NCI-H1092 treated with DMSO at 0.1 percent for 48 hours (cell line): ENCODE data around the gene PODXL2.

ENCODE experiments used
- DNase-seq: peaks from one replicate; lab custom pipeline; 2025; lab: John Stamatoyannopoulos, UW

PODXL2 gene, protein sequence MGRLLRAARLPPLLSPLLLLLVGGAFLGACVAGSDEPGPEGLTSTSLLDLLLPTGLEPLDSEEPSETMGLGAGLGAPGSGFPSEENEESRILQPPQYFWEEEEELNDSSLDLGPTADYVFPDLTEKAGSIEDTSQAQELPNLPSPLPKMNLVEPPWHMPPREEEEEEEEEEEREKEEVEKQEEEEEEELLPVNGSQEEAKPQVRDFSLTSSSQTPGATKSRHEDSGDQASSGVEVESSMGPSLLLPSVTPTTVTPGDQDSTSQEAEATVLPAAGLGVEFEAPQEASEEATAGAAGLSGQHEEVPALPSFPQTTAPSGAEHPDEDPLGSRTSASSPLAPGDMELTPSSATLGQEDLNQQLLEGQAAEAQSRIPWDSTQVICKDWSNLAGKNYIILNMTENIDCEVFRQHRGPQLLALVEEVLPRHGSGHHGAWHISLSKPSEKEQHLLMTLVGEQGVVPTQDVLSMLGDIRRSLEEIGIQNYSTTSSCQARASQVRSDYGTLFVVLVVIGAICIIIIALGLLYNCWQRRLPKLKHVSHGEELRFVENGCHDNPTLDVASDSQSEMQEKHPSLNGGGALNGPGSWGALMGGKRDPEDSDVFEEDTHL

DNA sequence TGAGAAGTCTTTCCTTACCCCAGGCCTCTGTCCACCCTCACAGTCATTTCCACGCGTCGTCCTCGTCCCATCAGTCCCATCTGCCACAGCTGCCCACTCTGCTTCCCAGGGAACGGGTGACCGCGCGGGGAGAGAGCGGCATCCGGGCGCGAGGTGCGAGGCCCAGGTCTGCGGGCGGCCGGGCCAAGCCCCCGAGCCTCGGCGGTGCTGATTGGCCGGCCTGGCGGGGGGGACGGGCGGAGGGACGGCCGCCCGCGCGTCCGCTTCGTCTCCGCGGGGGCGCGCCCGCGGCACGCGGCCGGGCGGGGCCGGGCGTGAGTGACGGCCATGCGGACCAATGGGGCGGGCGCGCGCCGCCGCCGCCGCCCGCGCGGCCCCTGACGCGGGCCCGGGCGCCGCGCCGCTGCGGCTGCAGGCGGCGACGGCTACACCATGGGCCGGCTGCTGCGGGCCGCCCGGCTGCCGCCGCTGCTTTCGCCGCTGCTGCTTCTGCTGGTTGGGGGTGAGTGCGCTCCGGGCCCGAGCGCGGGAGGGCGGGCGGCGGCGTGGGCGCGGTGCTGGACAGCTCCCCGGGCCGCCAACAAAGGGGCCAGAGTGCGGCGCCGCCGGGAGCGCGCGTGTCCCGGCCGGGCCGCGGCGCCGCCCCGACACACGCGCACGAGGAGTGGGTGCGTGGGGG lies at the start of gene PODXL2:
TSS of gene PODXL2 (plus strand) at position 398 of the 679 bp plus-strand sequence. CDS start at position 433, 35 bp downstream.
- peak; percentile 59 for DNase-seq

DNA sequence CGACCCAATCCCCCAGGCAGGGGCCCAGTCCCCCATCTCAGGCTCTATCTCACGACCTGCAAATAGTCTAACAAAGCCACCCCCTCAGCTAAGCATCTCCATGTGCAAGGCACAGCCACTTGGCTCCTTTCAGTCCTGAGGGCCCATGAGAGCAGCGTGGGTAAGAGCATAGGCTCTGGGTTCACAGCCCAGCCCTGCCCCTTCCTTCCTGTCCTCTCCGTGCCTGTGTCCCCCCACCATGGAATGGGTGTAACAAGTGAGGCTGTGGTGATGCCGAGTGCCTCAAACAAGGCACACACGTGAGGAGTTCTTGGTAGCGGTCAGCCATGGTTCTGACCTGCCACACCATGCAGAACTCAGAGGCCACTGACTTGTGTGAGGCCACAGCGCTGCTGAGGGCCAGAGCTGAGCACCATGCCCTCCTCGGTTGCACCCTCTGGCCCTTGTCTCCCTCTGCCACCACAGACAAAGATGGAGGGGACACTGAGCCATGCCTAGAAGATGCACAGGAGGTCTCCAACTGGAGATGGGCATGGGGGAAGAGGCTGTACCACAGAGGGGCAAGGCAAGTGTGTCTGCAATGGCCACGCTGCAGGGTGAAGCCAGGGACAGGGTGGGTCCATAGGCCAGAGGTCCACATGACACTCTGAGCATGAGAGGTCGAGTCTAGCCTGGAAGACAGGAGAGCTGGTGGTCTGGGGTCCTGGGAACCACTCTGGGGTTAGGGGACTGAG lies 48.5 kb upstream of the PODXL2 start:
- DNase-seq, result no peak

- DNase-seq, result no peak
These were observed 44.3 kb upstream of the PODXL2 start for GRCh38 chr3:127584734-127585133.

- DNase-seq, result no peak
These were observed 43.7 kb upstream of the PODXL2 start for GRCh38 chr3:127585163-127585812.

DNA sequence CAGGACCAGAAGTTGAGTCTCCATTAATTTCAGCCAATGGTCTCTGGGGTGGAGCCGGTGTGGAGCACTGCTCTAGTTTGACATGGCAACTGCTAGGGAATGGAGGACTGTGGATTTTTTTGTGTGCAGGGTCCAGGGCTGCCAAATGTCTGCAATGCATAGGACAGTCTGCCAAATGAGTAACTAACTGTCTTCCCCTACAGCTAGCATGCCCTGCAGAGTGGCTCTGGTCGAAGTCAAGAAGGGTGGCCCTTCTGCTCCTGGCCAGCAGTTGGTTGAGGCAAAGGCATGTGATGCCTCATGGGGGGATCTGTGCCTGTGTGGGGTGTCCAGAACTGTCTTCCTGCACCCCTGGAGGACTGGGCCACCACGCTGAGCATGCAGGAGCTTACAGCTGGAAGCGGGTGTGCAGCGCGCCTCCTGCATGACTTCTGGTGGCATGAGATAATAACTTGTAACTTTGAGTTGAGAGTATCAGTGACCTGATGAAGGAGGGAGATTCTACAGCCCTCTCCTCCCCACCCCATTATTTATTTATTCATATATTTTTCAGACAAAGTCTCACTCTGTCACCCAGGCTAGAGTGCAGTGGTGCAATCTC lies 43.1 kb upstream of the PODXL2 start:
- DNase-seq, result no peak

GRCh38 chr3:127587876-127588275 lies 41.1 kb upstream of the PODXL2 start:
- no peak for DNase-seq

- no peak for DNase-seq
These were observed 40.0 kb upstream of the PODXL2 start for GRCh38 chr3:127588806-127589577.

GRCh38 chr3:127589600-127590281 lies 39.2 kb upstream of the PODXL2 start:
- DNase-seq, result no peak

- DNase-seq, result no peak
These were observed 38.7 kb upstream of the PODXL2 start for GRCh38 chr3:127590282-127590592.

GRCh38 chr3:127590593-127591465 lies 38.2 kb upstream of the PODXL2 start, which contains the start of gene TPRA1:
Gene TPRA1 (minus strand): TSS chr3:127590733. CDS start chr3:127580146, 10,587 bp downstream.
- DNase-seq, result peak; percentile 99

GRCh38 chr3:127593178-127593577 lies 35.8 kb upstream of the PODXL2 start:
- no peak for DNase-seq

- DNase-seq, result no peak
These were observed 33.7 kb upstream of the PODXL2 start for GRCh38 chr3:127595303-127595702.

- DNase-seq, result no peak
These were observed 31.8 kb upstream of the PODXL2 start for GRCh38 chr3:127597020-127597771.

DNA sequence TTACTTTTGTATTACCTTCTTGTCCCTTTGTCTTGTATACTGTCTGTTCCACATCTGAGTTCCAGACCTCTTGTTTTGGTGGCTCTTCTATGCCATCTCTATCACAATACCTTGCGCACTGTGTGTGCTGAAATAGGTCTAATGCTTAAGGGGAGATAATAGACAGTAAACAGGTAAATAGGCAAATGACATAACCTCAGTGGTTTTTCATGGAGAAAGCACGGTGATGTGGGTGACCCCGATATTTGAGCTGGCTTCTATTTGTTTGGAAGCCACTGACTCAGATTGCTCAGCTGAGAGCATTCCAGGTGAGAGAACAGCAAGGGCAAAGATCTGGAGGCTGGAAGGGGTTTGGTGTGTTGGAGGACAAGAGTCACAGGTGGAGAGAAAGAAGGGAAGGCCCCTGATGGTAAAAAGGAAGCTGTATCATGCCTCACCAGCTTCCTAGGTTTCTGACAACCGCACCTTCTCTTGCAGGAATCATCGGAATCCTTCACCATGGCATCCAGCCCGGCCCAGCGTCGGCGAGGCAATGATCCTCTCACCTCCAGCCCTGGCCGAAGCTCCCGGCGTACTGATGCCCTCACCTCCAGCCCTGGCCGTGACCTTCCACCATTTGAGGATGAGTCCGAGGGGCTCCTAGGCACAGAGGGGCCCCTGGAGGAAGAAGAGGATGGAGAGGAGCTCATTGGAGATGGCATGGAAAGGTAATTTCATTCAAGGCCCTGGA lies 30.0 kb upstream of the PODXL2 start:
- peak; percentile 48 for DNase-seq

DNA sequence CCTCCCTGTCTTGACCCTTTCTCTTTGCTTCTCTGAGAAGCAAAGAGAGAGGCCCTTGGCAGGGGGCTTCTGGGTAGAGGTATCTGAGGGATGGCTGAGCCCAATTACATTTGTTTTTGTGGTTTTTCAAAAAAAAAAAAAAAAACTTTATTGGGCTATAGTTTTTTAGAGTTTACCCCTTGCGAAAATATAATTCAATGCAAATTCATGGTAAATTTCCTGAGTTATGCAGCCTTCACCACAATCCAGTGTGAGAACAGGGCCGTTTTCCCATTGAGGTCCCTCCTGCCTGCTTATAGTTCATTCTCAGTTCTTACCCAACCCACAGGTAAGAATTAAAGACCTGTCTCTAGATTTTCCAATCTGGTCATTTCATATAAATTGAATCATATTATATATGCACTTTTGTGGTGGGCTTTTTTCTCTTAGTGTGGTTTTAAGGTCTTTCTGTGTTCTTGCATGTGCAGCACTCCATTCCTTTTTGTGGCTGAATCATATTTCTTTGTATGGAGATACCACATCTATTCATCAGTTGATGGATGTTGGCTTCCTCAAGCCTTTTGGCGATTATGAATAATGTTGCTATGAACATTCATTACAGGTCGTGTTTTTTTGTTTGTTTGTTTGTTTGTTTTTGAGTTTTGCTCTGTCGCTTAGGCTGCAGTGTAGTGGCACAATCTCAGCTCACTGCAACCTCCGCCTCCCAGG lies 28.1 kb upstream of the PODXL2 start:
- DNase-seq, result no peak

GRCh38 chr3:127604035-127604434 lies 24.9 kb upstream of the PODXL2 start:
- no peak for DNase-seq
